ENCODE data around the gene EXOC8. TPM values are rescaled to one million over a fixed set of nuclear protein-coding genes. Genes with fewer than 3 reads are reported as not detected.

EXOC8 gene
- total RNA-seq (2014; rRNA removed; shearing (Covaris generic)) = 8.6 and 10.9 TPM in 2 replicates

DNA sequence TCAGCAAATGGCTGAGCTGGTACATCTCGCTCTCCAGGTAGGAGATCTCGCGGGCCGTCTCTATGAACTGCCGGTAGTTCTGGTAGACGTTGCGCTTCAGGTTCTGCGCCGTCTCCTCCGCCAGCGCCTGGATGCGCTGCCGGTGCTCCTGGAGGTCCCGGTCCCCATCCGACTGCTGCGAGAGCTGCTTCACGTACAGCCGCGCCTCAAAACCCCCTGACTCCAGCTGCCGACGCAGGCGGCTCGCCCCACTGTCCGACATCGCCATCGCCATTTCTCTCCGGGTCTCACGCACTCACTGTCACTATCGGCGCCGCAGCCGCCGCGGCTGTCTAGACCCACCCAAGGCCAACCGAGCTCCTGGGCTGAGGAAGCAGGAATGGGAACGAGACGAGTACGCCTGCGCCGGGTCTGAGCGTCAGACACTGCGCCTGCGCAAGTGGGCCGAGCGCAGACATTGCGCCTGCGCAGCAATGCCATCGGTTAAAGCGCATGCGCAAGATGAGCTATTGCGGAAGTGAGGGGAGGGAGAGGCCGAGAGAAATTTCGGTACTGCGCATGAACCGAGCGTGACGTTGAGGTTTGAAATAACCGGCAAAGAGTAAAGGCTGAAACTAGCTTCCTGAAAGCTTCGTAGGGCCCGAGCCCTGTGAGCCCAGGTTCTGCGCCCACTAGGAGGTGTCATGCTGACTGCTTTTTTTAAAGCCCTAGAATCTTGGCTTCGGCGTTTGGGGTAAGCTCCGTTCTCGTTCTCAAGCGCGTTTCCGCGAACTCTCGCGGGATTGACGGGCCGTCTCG, at the start of gene EXOC8:
TSS of gene EXOC8 (minus strand) at position 381 of the 798 bp plus-strand sequence. CDS start at position 274, 107 bp downstream.
- in situ Hi-C loops (cut with HindIII; ENCODE audit: low sequenced_read_pairs) = no loop called here
- peak; percentile 97 for DNase-seq (ENCODE audit: low spot score)

GRCh38 chr1:231386466-231386865, 48.8 kb upstream of the EXOC8 start:
- DNase-seq (ENCODE audit: low spot score) = no peak
- in situ Hi-C loops (cut with HindIII; ENCODE audit: low sequenced_read_pairs) = no loop called here

GRCh38 chr1:231385416-231385748, 47.7 kb upstream of the EXOC8 start:
- DNase-seq (ENCODE audit: low spot score) = no peak
- in situ Hi-C loops (cut with HindIII; ENCODE audit: low sequenced_read_pairs) = no loop called here

- DNase-seq (ENCODE audit: low spot score) = peak; percentile 55
- in situ Hi-C loops (cut with HindIII; ENCODE audit: low sequenced_read_pairs) = no loop called here
Observed at GRCh38 chr1:231384696-231385415, 47.2 kb upstream of the EXOC8 start.

GRCh38 chr1:231383159-231383860, 45.7 kb upstream of the EXOC8 start:
- DNase-seq (ENCODE audit: low spot score) = no peak
- in situ Hi-C loops (cut with HindIII; ENCODE audit: low sequenced_read_pairs) = no loop called here

GRCh38 chr1:231382426-231382825, 44.8 kb upstream of the EXOC8 start:
- in situ Hi-C loops (cut with HindIII; ENCODE audit: low sequenced_read_pairs) = no loop called here

DNA sequence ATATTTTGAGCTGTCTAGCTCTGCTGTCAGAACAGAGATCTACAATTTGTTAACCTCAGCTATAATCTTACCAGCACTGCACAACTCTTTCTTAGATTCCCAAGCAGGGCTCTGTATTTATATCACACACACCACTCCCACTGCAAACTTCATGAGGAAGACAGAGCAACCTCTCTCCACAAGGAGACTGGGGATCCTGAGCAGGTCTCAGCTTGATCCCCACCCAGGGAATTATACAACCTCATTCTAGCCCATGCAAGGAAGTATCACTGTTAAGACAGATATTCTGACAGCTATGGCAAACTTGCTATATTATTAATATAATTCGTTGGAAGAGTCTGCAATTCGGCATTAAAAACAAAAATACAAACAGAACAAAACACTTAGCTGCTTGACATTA, 44.1 kb upstream of the EXOC8 start:
- in situ Hi-C loops (cut with HindIII; ENCODE audit: low sequenced_read_pairs) = no loop called here
- DNase-seq (ENCODE audit: low spot score) = no peak

More at GRCh38 chr1:231382426-231382825, 44.8 kb upstream of the EXOC8 start:
- no peak for DNase-seq (ENCODE audit: low spot score)

- DNase-seq (ENCODE audit: low spot score) = peak; percentile 27
- in situ Hi-C loops (cut with HindIII; ENCODE audit: low sequenced_read_pairs) = no loop called here
Observed at GRCh38 chr1:231376875-231377549, 39.4 kb upstream of the EXOC8 start.

DNA sequence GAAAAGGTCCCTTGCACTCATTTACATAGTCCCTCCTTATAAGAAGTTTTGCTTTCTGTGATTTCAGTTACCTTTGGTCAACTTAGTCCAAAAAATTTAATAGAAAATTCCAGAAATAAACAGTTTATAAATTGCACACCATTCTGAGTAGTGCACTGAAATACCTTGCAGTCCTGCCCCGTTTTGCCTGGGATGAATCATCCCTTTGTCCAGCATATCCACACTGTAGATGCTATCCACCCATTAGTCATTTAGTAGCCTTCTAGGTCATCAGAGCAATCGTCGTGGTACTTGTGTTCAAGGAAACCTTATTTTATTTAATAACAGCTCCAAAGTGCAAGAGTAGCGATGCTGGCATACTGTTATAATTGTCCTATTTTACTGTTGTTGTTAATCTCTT, 38.4 kb upstream of the EXOC8 start:
- in situ Hi-C loops (cut with HindIII; ENCODE audit: low sequenced_read_pairs) = no loop called here

GRCh38 chr1:231374394-231374793, 36.7 kb upstream of the EXOC8 start:
- no peak for DNase-seq (ENCODE audit: low spot score)
- in situ Hi-C loops (cut with HindIII; ENCODE audit: low sequenced_read_pairs) = loop anchor here (25.0 kb wide), 1 partner anchor 213 kb away; no protein-coding TSS in a partner anchor

More for the DNA sequence above, 38.4 kb upstream of the EXOC8 start:
- no peak for DNase-seq (ENCODE audit: low spot score)

GRCh38 chr1:231372501-231372900, 34.8 kb upstream of the EXOC8 start:
- in situ Hi-C loops (cut with HindIII; ENCODE audit: low sequenced_read_pairs) = loop anchor here (25.0 kb wide), 1 partner anchor 215 kb away; no protein-coding TSS in a partner anchor

DNA sequence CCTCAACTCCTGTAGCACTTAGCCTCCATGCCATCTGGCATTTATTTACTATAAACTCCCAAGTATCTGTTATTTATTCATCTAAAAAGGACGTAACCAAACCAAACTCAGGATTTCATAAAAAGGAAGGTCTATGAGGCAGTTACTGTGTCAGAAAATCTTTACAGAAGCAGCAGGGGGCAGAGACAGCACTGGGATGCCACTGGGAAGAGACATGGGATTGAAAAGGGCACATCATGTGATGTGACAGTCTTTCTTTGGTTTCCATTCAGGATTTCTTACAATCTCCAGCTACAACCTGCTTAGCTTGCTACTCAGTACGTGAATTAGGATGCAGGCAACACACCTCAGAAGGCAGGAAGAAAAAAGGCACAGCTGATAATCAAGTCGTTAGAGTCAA, 31.6 kb upstream of the EXOC8 start:
- no peak for DNase-seq (ENCODE audit: low spot score)
- in situ Hi-C loops (cut with HindIII; ENCODE audit: low sequenced_read_pairs) = loop anchor here (25.0 kb wide), 1 partner anchor 218 kb away; no protein-coding TSS in a partner anchor

More at GRCh38 chr1:231372501-231372900, 34.8 kb upstream of the EXOC8 start:
- DNase-seq (ENCODE audit: low spot score) = no peak

- DNase-seq (ENCODE audit: low spot score) = no peak
- in situ Hi-C loops (cut with HindIII; ENCODE audit: low sequenced_read_pairs) = loop anchor here (25.0 kb wide), 1 partner anchor 223 kb away; no protein-coding TSS in a partner anchor
Observed at GRCh38 chr1:231364192-231364591, 26.5 kb upstream of the EXOC8 start.

DNA sequence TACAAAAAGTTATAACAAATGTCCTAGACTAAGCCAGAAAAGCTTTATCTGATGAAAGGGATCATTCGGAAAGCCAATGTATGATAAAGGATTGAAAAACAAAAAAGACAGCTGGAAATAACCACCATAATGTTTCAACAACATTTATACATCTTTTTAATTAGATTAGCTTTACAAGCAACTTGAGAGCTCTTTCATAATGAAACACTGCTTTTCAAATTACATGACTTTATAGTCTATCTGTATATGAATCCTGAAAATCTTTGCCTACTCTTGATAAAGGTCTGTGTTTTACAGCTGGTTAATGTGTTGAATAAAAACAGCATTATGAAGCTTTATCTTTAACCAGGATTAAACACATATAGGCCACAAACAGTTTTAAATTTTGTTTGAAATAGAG, 26.0 kb upstream of the EXOC8 start:
- in situ Hi-C loops (cut with HindIII; ENCODE audit: low sequenced_read_pairs) = loop anchor here (25.0 kb wide), 1 partner anchor 224 kb away; no protein-coding TSS in a partner anchor

DNA sequence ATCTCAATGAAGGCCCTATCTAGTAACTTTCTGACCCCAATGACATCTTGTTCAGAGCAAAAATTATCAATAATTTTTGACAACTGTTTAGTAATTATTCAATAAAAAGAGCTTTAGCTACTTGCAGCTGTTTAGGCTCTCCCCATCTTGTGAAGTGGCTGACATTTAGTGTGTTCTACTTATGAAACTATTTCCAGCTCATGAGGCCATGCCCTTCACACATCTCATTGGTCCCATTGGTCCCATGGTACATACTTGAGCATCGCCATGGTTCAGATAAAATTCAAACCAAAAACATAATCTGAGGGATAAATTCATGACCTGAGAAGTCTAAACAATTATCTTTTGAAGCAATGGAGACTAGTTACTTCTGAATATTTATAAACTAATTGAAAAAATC, 24.7 kb upstream of the EXOC8 start:
- in situ Hi-C loops (cut with HindIII; ENCODE audit: low sequenced_read_pairs) = loop anchor here (25.0 kb wide), 1 partner anchor 225 kb away; no protein-coding TSS in a partner anchor

More for the DNA sequence above, 26.0 kb upstream of the EXOC8 start:
- no peak for DNase-seq (ENCODE audit: low spot score)

DNA sequence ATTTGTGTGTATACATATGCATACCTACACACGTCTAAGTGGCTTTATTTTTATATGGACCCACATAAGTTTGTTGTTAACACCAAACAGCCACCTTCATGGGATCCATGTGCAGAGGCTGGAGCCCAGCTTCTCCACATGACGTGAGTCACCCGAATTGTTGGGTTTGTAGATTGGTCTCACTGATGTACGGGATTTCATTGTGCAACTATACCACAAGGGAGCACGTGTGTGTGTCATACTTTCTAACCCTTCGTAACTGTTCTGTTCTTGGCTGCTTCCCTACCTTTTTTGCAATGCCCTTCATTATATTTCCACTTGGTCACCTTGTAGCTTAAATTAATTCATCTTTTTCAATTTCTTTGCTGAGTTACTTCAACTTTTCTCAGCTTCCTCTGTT, 21.5 kb upstream of the EXOC8 start:
- DNase-seq (ENCODE audit: low spot score) = no peak
- in situ Hi-C loops (cut with HindIII; ENCODE audit: low sequenced_read_pairs) = loop anchor here (25.0 kb wide), 1 partner anchor 228 kb away; no protein-coding TSS in a partner anchor

More for the DNA sequence above, 24.7 kb upstream of the EXOC8 start:
- no peak for DNase-seq (ENCODE audit: low spot score)

GRCh38 chr1:231357831-231358354, 20.2 kb upstream of the EXOC8 start:
- in situ Hi-C loops (cut with HindIII; ENCODE audit: low sequenced_read_pairs) = loop anchor here (25.0 kb wide), 1 partner anchor 229 kb away; no protein-coding TSS in a partner anchor

GRCh38 chr1:231357187-231357772, 19.6 kb upstream of the EXOC8 start:
- in situ Hi-C loops (cut with HindIII; ENCODE audit: low sequenced_read_pairs) = loop anchor here (25.0 kb wide), 1 partner anchor 230 kb away; no protein-coding TSS in a partner anchor
- DNase-seq (ENCODE audit: low spot score) = no peak

More at GRCh38 chr1:231357831-231358354, 20.2 kb upstream of the EXOC8 start:
- peak; percentile 72 for DNase-seq (ENCODE audit: low spot score)

All from G401 (cell line).